GM10248 (cell line): ENCODE measurements around the gene CALML5.

Source experiments
- CTCF ChIA-PET: fragments of 300-600 bp; sonication (Branson Sonifier 250); formaldehyde crosslinking; extraction: SDS; loops from one replicate; lab custom pipeline; 2021; ENCODE audit warnings: antibody characterized with exemption; lab: Yijun Ruan, JAX
- POLR2A ChIA-PET: fragments of 350-650 bp; sonication (Branson Sonifier 250); formaldehyde crosslinking; extraction: SDS; loops from one replicate; lab custom pipeline; 2020; ENCODE audit warnings: antibody characterized with exemption; lab: Yijun Ruan, JAX
- DNase-seq: peaks from one replicate; pipeline ENCODE4 v3.0.0; 2012; ENCODE audit errors: extremely low spot score
- CTCF ChIP-seq: IDR thresholded peaks from 2 replicates; pipeline ENCODE4 v1.5.1; 2012; ENCODE audit warnings: mild to moderate bottlenecking, low read depth; ENCODE audit errors: extremely low read depth, missing control alignments, control extremely low read depth

CALML5 gene

GRCh38 chr10:5530412-5530806 is 31.0 kb upstream of the CALML5 start:
- ChIA-PET POLR2A (no interaction called here), CTCF (interaction anchor here (1.3 to 2.0 kb wide), 3 partner anchors 13 to 92 kb away, joined by 3 to 4 read pairs (median 3); no protein-coding TSS in a partner anchor)
- DNase-seq = no peak
- TF ChIP-seq CTCF = no peak

- DNase-seq = no peak
- ChIA-PET CTCF (interaction anchor here (1.3 to 2.0 kb wide), 3 partner anchors 13 to 93 kb away, joined by 3 to 4 read pairs (median 3); no protein-coding TSS in a partner anchor), POLR2A (no interaction called here)
- no peak for TF ChIP-seq CTCF
Observed at GRCh38 chr10:5529702-5530411, 30.5 kb upstream of the CALML5 start.

GRCh38 chr10:5528989-5529701 is 29.8 kb upstream of the CALML5 start:
- POLR2A ChIA-PET = interaction anchor here (0.5 kb wide), 1 partner anchor 16 kb away, joined by 4 read pairs; no protein-coding TSS in a partner anchor
- TF ChIP-seq CTCF = no peak
- CTCF ChIA-PET = interaction anchor here (1.3 to 2.0 kb wide), 3 partner anchors 20 to 94 kb away, joined by 3 to 5 read pairs (median 4); no protein-coding TSS in a partner anchor
- DNase-seq = no peak

GRCh38 chr10:5527332-5528200 is 28.2 kb upstream of the CALML5 start:
- POLR2A ChIA-PET = no interaction called here
- CTCF ChIA-PET = interaction anchor here (0.6 to 1.7 kb wide), 4 partner anchors 17 to 102 kb away, joined by 3 to 5 read pairs (median 3); no protein-coding TSS in a partner anchor
- no peak for DNase-seq
- no peak for TF ChIP-seq CTCF

- POLR2A ChIA-PET = no interaction called here
- CTCF ChIA-PET = interaction anchor here (1.0 to 1.1 kb wide), 2 partner anchors 16 to 103 kb away, joined by 3 read pairs; no protein-coding TSS in a partner anchor
- no peak for DNase-seq
- TF ChIP-seq CTCF = no peak
Observed at GRCh38 chr10:5526691-5527331, 27.4 kb upstream of the CALML5 start.
